Activated CD8-positive, alpha-beta memory T cell treated with anti-CD3 and anti-CD28 coated beads, Interleukin-2, amount 50 U/mL, for 4 hours (primary cell): Measurements from ENCODE around the gene FCN1.

Experiments used
- DNase-seq: peaks from one replicate; pipeline ENCODE4 v3.0.0-alpha.2; 2020

The FCN1 gene

DNA sequence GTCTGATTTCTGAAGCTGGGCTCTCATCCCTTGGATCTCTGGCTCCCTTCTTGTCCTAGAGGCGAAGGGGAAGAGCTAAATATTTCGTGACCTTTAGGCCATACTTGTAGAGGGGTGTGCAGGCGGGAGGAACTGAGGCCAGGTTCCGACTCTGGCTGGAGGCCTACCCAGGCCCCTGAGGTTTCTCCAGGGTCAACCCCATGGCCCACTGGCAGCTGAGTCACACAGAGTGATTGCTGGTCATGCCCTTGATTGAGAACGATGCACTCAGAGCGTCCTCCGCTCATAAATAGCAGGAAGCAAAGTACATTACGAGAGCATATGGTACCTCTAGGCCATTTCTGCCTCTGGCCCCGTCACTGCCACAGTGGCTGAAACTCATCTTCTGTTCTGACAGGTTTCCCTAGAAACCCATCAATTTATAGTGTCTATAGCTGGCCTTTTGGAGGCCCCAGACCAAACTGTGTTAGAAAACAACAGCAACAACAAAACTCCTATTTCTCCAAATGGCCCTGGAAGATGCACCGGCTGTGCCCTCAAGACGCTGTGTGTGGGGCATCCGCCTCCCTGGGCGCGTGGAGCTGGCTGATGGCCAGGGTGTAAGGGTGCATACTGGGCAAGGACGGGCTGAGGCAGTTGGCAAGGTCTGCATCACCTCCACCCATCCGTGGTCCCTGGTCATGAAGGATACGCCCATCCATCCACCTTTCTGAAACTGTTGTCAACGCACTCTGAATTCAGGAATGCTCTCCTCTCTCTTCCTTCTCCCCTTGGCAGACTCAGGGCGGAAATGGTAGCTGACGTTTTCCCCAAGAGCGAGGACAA lies 32.9 kb upstream of the FCN1 start:
- DNase-seq = peak; percentile 9

GRCh38 chr9:134949681-134950385 lies 32.1 kb upstream of the FCN1 start:
- DNase-seq = no peak

GRCh38 chr9:134948149-134948548 lies 30.4 kb upstream of the FCN1 start:
- DNase-seq = no peak

DNA sequence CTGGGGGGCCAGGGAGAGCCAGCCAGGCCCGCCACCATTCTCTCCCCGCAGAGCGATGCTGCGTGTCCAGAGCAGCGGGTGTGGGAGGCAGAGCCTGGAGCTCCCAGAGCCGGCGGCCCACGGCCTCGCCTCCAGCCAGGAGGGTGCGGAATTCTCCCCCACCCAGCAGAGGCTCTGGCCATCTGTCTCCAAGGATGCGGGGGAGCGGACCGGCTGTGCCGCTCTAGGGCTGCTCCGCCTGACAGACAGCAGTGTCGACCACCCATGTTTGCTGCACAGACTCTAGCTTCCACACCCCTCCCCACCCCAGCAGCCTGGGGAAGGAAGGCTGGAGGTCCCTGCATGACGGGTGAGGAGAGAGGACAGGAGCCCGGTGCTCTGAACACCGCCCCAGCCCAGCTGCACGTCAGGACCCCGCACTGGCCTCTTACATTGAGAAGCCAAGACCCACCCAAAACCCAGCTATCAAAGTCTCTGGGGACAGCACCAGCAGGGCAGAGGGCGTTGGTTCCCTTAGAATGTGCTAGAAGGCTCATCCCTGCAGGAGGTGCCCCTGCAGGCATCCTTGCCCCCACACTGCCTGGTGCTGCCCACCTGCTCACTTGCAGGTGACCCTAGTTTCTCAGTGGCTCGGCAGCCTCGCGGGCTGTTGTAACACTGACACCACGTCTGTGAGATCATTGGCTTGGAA lies 29.7 kb upstream of the FCN1 start:
- no peak for DNase-seq

GRCh38 chr9:134946663-134947062 lies 29.0 kb upstream of the FCN1 start:
- no peak for DNase-seq

GRCh38 chr9:134945509-134946275 lies 28.0 kb upstream of the FCN1 start:
- DNase-seq = no peak

GRCh38 chr9:134944916-134945315 lies 27.2 kb upstream of the FCN1 start:
- no peak for DNase-seq

DNA sequence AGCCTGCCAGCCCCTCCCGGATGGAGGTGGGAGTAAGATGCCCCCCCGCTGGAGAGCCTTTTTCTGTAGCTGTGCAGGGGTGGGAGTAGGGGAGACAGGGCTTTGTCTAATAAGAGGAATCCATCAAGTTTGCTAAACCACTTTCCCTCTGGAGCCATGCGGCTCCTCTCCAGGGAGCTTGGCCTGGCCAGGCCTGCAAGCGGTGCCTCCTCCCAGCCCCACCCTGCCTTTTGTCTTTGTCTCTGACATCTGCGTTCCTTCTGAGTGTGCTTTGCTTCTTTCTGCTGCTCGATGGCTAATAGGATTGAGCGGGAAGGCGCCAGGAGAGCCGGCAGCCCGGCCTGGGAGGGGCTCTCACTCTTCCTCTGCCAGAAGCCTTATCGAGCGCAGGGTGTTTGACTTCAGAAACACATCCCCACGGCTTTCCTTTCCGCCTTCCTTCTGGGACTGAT lies 26.7 kb upstream of the FCN1 start:
- DNase-seq = no peak

- DNase-seq = no peak
These were observed 26.1 kb upstream of the FCN1 start for GRCh38 chr9:134943836-134944235.

DNA sequence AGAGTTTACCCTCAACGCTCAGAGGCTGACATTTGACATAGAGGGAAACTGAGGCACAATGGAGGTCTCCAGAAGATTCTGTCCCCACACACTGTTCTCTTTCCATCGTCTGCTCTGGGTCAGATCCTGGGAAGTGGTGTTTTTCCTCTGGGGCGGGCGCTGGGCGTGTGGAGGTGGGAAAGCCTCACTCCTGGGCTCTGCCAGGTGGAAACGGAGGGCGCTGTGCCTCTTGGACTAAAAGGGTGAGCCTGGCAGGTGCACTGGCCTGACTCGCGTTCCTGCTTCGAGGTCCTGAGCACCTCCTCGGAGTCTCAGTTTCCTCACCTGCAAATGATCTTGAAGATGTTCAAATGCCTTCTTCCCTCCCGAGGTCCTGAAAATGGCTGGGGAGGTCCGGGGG lies 25.7 kb upstream of the FCN1 start:
- no peak for DNase-seq

DNA sequence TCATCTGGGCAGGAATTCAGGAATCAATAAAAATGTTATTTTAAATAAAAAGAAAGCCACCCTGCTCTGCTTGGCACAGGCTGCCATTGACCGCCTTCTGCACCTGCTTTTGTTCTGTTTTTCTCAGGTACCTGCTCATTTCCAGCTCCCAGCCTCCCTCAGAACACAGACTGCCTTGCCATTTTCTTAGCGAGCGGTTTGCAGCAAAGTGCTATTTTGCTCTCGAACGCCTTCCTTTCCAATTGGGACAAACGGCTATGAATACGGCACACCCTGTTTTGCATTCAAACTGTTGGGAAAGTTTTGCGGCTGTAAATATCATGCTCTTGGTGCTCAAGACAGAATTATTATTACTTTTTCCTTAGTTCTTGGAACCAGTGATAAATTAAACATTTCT lies 25.1 kb upstream of the FCN1 start:
- no peak for DNase-seq

- no peak for DNase-seq
These were observed 24.5 kb upstream of the FCN1 start for GRCh38 chr9:134942011-134942787.

DNA sequence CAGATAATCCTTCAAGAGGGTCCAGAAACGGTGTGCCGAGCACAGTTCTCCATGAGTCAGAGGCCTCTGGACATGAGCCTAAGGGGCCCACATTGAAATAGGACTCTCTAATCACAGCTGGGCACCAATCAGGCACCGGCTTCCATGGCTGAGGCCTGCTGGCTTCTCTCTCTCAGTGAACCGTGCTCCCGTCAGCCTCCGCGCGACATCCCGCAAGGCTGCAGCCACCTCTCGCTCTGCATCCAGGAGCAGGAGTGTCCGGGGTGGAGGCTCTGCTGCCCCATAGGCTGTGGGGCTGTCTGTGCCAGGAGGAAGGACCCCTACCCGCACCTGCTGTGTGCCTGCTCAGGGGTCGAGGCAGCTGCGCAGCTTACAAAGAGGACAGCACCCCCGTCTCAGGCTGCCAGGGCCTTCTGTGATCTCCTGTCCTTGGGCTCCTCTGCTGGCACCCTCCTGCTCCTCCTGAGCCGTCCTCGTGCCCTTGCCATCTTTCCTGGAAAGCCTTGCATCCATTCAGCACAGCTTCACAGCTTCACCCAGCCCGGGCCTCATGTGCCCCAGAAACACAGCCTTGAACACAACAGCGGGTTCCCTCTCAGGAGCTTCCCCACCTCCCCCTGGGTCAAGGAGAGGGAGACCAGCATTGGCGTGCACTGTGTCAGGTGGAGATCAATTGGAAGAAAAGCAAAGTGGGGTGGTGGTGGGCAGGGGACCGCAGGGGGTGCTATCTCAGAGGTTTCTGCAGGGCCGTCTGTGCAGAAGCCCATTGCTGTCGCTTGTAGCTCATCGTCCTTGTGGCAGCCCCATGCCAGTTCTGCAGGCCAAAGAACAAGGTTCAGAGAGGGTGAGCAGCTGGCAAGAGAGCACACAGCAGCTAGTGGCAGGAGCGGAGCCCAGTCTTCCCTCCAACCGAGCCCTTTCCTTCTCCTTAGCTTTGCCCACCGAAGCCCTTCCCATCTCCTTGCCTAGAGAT lies 22.8 kb upstream of the FCN1 start:
- DNase-seq = no peak

DNA sequence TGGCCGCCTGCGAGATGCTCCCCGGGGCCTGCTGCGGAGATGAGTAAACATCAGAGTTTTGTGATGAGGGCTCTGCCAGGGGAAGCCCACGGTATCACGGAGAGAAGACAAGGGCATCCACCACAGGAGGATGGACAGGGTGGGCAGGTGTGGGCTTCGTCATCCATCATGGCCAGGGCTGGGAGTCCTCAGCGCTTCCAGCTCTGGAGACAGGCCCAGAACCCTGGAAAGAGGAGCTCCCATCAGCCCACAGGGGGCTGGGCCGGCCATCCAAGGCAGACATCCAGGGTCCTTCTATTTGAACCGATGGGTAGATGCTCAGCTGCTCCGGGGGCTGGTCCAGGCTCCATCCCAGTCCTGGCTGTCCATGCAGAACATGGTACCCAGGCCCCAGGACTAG lies 22.1 kb upstream of the FCN1 start:
- DNase-seq = no peak

DNA sequence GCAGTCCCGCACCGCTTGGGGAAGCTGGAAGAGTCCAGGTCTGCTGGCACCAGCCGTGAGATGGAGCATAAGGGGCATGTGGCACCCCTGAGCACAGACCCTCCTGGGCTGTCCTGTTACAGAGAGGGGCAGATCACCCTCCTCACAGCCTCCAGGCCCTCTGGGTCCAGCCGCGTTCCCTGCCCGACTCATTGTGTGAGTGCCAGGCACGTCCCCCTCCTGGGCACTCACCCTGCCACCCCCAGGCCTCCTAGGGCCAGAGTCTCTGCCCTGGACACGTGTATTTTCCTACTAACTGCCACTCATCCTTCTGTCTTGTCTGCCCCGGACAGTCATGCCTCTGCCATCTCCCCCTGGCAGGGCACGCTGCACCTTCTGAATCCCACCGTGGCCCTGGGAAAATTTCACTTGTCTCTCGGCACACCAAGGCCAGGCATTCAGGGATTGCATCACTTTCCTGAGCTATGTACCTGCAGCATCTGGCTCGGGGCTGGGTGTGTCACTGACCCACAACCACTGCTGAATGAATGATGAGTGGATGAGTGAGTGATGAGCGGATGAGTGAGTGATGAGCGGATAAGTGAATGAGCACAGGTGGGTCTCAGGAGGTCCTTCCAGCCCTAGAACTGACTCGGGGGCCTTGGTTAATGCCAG lies 21.5 kb upstream of the FCN1 start:
- DNase-seq = no peak

DNA sequence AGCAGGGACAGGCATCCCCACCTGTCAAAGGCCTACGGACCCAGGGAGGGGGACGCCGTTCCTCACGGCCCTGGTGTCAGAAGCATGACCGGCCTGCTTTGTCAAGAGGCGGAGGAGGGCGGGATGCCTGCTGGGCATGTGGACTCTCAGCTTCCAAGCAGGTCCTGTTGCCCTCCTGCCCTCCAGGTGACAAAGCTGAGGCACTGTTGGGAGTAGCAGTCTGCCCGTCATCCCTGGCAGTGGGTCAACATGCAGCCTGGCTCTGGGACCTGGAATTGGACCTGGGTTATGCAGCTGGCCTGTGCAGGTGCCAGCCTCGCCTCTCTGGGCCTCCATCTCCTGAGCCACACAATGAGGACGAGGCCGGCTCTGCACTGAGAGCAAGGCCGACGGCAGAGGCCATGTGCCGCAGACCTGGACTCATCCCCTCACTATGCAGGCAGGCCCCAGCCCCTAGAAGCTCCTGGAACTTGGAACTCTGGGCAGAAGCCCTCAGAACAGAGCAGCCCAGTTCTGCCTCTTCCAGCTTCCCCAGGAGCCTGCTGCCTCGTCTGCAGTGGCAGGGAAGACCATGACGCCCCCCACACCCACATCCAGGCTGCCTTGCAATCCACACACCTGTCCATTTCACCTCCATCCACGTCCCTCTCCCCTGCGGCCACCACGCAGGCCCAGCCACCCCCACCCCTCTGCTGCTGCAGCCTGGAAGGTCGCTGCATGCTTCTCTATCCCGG lies 20.8 kb upstream of the FCN1 start:
- no peak for DNase-seq

- no peak for DNase-seq
These were observed 20.0 kb upstream of the FCN1 start for GRCh38 chr9:134937566-134938345.

DNA sequence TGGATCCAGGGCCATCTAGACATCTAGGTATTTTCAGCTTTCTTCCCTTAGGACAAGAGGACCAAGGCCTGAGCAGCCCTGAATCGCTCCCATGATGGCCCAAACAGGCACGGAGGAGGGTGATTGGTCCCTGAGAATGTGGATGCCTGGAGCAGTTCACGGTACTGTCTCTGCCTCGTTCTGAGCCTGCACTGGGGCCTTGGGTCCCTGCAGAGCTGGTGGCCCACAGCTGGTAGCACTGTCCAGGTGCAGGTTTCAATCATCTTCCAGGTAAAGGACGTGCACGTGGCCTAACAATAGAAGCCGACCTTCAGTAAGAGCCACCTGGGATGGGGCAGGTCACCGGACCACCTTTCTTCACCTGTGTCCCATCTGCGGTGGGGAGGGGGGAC lies 19.4 kb upstream of the FCN1 start:
- no peak for DNase-seq
